HepG2 (cell line): ENCODE measurements around the gene RPS25. TPM values are rescaled to one million over a fixed set of nuclear protein-coding genes. Genes with fewer than 3 reads are reported as not detected.

Experiments used
- AGO1 ChIP-seq: fragments of 200-400 bp; formaldehyde crosslinking; IDR thresholded peaks from 2 replicates; pipeline ENCODE4 v1.6.1; 2017; ENCODE audit warnings: mild to moderate bottlenecking, low read depth, low read length, moderate library complexity; ENCODE audit not compliant: poor library complexity, severe bottlenecking
- BORCS8-MEF2B ChIP-seq: sonication (generic); formaldehyde crosslinking; IDR thresholded peaks from 2 replicates; pipeline ENCODE4 v1.8.0; 2022; ENCODE audit warnings: mild to moderate bottlenecking, missing genetic modification reagents
- NFYB ChIP-seq: sonication (generic); formaldehyde crosslinking; IDR thresholded peaks from 2 replicates; pipeline ENCODE4 v1.4.0; 2020; ENCODE audit warnings: missing genetic modification reagents
- RFX1 ChIP-seq: fragments of 450-650 bp; IDR thresholded peaks from 2 replicates; pipeline ENCODE4 v1.6.1; 2017
- SMARCC2 ChIP-seq: fragments of 450-650 bp; IDR thresholded peaks from 2 replicates; pipeline ENCODE4 v1.6.1; 2017; ENCODE audit warnings: antibody characterized with exemption, mild to moderate bottlenecking
- ZFP36L1 ChIP-seq: sonication (generic); formaldehyde crosslinking; IDR thresholded peaks from 2 replicates; pipeline ENCODE4 v1.8.0; 2022; ENCODE audit warnings: mild to moderate bottlenecking, missing genetic modification reagents, moderate library complexity
- ZNF333 ChIP-seq: sonication (generic); formaldehyde crosslinking; IDR thresholded peaks from 2 replicates; pipeline ENCODE4 v1.4.0; 2020; ENCODE audit warnings: mild to moderate bottlenecking, missing genetic modification reagents, borderline replicate concordance
- ZNF33A ChIP-seq: sonication (generic); formaldehyde crosslinking; IDR thresholded peaks from 2 replicates; pipeline ENCODE4 v1.5.1; 2020; ENCODE audit warnings: missing genetic modification reagents, mild to moderate bottlenecking, moderate library complexity, borderline replicate concordance
- ZNF460 ChIP-seq: sonication (generic); formaldehyde crosslinking; IDR thresholded peaks from 2 replicates; pipeline ENCODE4 v1.5.1; 2020; ENCODE audit warnings: missing genetic modification reagents, mild to moderate bottlenecking, borderline replicate concordance
- ZNF496 ChIP-seq: sonication (generic); formaldehyde crosslinking; IDR thresholded peaks from 2 replicates; pipeline ENCODE4 v1.8.1; 2023; ENCODE audit warnings: mild to moderate bottlenecking, moderate library complexity, missing genetic modification reagents; ENCODE audit not compliant: insufficient replicate concordance
- ZNF546 ChIP-seq: sonication (generic); formaldehyde crosslinking; conservative IDR thresholded peaks from 2 replicates; pipeline ENCODE4 v1.8.1; 2023; ENCODE audit warnings: mild to moderate bottlenecking, missing genetic modification reagents
- ZNF652 ChIP-seq: IDR thresholded peaks from 2 replicates; pipeline ENCODE4 v1.6.1; 2016; ENCODE audit warnings: low read depth, borderline replicate concordance
- ZNF841 ChIP-seq: sonication (generic); formaldehyde crosslinking; IDR thresholded peaks from 2 replicates; pipeline ENCODE4 v1.8.1; 2023; ENCODE audit warnings: missing genetic modification reagents, borderline replicate concordance
- polyA plus RNA-seq, 8 experiments: library from polyadenylated mRNA; depleted of rRNA in 3 of 8; stranded (reverse) in 7 of 8; unstranded in 1 of 8; fragments of >200 nt; fragmentation: Illumina TruSeq in 4 of 8; extraction: Trizol in 4 of 8; gene quantifications; 2 replicates each; pipeline versions ENCODE4 v1.2.1 to v1.2.3, GENCODE V29; 2011 to 2016; ENCODE audit warnings: low read depth in 4 of 8, missing spikeins in 1 of 8, mixed read lengths in 1 of 8; ENCODE audit not compliant: insufficient read depth in 1 of 8
- total RNA-seq, 5 experiments: library from RNA; depleted of rRNA; stranded (reverse); fragments of >200 nt; fragmentation: Illumina TruSeq; extraction: Trizol; gene quantifications; 2 replicates each; pipeline ENCODE4 v1.2.3, GENCODE V29; 2016; ENCODE audit warnings: low read depth in 1 of 5
- TF ChIP-seq, protein P1 (sequence below): sonication (generic); formaldehyde crosslinking; IDR thresholded peaks from 2 replicates; pipeline ENCODE4 v1.4.0; 2020; ENCODE audit warnings: mild to moderate bottlenecking, missing genetic modification reagents
- TF ChIP-seq, protein P2 (sequence below): sonication (generic); formaldehyde crosslinking; IDR thresholded peaks from 2 replicates; pipeline ENCODE4 v1.4.0; 2020; ENCODE audit warnings: missing genetic modification reagents
- TF ChIP-seq, protein P3 (sequence below): sonication (generic); formaldehyde crosslinking; IDR thresholded peaks from 2 replicates; pipeline ENCODE4 v1.5.0; 2020; ENCODE audit warnings: missing genetic modification reagents
- TF ChIP-seq, protein P4 (sequence below): sonication (generic); formaldehyde crosslinking; IDR thresholded peaks from 2 replicates; pipeline ENCODE4 v1.4.0; 2020; ENCODE audit warnings: low read depth, missing genetic modification reagents

The RPS25 gene
- total and polyA plus RNA-seq, 2 of the 13 experiments (the other 11 are each of a cell fraction or from before 2014, with no cell fraction given), result 839 to 1,415 TPM

DNA sequence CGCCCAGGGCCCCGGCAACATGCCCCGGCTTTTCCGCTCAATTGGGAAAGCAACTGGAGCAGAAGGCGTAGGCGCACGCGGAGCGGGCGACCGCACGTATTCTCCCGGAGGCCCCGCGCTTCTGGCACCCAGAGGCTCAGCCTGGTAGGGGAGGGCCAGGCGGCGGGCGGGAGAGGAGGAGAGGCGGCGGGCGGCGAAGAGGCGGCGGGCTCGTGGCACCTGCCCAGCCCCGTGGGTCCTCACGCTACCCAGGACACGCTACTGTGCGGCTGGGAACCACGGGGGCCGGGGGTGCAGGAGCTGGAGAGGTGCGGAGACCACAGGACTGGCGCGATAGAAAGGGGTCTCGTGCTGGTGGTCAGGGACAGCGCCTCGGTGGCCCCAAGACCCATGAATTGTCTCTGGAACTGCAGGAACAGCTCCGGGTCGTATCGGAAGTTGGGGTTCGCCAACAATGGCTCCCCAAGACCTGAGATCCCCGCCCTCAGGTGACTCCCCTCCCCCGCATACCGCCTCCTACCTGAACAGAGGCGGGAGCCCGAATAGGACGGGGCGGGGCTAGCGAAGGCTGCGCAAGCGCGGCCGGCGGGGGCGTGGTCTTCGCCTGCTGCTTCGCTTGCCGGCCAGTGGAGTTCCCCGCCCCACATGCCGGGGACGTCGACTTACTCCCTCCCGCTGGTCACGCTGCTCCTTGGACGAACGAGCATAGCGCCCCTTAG, 12.3 kb upstream of the RPS25 start, which contains the start of gene SLC37A4 (continued):
- TF ChIP-seq, protein P1, sequence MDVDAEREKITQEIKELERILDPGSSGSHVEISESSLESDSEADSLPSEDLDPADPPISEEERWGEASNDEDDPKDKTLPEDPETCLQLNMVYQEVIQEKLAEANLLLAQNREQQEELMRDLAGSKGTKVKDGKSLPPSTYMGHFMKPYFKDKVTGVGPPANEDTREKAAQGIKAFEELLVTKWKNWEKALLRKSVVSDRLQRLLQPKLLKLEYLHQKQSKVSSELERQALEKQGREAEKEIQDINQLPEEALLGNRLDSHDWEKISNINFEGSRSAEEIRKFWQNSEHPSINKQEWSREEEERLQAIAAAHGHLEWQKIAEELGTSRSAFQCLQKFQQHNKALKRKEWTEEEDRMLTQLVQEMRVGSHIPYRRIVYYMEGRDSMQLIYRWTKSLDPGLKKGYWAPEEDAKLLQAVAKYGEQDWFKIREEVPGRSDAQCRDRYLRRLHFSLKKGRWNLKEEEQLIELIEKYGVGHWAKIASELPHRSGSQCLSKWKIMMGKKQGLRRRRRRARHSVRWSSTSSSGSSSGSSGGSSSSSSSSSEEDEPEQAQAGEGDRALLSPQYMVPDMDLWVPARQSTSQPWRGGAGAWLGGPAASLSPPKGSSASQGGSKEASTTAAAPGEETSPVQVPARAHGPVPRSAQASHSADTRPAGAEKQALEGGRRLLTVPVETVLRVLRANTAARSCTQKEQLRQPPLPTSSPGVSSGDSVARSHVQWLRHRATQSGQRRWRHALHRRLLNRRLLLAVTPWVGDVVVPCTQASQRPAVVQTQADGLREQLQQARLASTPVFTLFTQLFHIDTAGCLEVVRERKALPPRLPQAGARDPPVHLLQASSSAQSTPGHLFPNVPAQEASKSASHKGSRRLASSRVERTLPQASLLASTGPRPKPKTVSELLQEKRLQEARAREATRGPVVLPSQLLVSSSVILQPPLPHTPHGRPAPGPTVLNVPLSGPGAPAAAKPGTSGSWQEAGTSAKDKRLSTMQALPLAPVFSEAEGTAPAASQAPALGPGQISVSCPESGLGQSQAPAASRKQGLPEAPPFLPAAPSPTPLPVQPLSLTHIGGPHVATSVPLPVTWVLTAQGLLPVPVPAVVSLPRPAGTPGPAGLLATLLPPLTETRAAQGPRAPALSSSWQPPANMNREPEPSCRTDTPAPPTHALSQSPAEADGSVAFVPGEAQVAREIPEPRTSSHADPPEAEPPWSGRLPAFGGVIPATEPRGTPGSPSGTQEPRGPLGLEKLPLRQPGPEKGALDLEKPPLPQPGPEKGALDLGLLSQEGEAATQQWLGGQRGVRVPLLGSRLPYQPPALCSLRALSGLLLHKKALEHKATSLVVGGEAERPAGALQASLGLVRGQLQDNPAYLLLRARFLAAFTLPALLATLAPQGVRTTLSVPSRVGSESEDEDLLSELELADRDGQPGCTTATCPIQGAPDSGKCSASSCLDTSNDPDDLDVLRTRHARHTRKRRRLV, result no peak; the same call in 1 of the 2 replicates
- TF ChIP-seq ZNF33A (CRISPR knock-in tag) (no peak), SMARCC2 (no peak), ZFP36L1 (CRISPR knock-in tag) (peak; percentile 96), AGO1 (no peak), ZNF333 (CRISPR knock-in tag) (no peak), ZNF652 (peak; percentile 19; the same call in 1 of the 2 replicates), RFX1 (no peak), ZNF460 (no peak), ZNF841 (CRISPR knock-in tag) (no peak), ZNF546 (0 out of 2 replicates have a peak, but pooled peaks have one; percentile 51), NFYB (CRISPR knock-in tag) (peak; percentile 54; the same call in 1 of the 2 replicates), ZNF496 (CRISPR knock-in tag) (no peak), BORCS8-MEF2B (CRISPR knock-in tag) (peak; percentile 88; the same call in 1 of the 2 replicates)
- TF ChIP-seq, protein P2, sequence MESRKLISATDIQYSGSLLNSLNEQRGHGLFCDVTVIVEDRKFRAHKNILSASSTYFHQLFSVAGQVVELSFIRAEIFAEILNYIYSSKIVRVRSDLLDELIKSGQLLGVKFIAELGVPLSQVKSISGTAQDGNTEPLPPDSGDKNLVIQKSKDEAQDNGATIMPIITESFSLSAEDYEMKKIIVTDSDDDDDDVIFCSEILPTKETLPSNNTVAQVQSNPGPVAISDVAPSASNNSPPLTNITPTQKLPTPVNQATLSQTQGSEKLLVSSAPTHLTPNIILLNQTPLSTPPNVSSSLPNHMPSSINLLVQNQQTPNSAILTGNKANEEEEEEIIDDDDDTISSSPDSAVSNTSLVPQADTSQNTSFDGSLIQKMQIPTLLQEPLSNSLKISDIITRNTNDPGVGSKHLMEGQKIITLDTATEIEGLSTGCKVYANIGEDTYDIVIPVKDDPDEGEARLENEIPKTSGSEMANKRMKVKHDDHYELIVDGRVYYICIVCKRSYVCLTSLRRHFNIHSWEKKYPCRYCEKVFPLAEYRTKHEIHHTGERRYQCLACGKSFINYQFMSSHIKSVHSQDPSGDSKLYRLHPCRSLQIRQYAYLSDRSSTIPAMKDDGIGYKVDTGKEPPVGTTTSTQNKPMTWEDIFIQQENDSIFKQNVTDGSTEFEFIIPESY, result peak; percentile 80
- TF ChIP-seq, protein P3, sequence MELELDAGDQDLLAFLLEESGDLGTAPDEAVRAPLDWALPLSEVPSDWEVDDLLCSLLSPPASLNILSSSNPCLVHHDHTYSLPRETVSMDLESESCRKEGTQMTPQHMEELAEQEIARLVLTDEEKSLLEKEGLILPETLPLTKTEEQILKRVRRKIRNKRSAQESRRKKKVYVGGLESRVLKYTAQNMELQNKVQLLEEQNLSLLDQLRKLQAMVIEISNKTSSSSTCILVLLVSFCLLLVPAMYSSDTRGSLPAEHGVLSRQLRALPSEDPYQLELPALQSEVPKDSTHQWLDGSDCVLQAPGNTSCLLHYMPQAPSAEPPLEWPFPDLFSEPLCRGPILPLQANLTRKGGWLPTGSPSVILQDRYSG (CRISPR knock-in tag), result no peak
- TF ChIP-seq, protein P4, sequence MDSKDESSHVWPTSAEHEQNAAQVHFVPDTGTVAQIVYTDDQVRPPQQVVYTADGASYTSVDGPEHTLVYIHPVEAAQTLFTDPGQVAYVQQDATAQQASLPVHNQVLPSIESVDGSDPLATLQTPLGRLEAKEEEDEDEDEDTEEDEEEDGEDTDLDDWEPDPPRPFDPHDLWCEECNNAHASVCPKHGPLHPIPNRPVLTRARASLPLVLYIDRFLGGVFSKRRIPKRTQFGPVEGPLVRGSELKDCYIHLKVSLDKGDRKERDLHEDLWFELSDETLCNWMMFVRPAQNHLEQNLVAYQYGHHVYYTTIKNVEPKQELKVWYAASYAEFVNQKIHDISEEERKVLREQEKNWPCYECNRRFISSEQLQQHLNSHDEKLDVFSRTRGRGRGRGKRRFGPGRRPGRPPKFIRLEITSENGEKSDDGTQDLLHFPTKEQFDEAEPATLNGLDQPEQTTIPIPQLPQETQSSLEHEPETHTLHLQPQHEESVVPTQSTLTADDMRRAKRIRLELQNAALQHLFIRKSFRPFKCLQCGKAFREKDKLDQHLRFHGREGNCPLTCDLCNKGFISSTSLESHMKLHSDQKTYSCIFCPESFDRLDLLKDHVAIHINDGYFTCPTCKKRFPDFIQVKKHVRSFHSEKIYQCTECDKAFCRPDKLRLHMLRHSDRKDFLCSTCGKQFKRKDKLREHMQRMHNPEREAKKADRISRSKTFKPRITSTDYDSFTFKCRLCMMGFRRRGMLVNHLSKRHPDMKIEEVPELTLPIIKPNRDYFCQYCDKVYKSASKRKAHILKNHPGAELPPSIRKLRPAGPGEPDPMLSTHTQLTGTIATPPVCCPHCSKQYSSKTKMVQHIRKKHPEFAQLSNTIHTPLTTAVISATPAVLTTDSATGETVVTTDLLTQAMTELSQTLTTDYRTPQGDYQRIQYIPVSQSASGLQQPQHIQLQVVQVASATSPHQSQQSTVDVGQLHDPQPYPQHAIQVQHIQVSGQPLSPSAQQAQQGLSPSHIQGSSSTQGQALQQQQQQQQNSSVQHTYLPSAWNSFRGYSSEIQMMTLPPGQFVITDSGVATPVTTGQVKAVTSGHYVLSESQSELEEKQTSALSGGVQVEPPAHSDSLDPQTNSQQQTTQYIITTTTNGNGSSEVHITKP (CRISPR knock-in tag), result peak; percentile 61
